Measurements from ENCODE around the gene SCNM1. TPM values are rescaled to one million over a fixed set of nuclear protein-coding genes. Genes with fewer than 3 reads are reported as not detected.
"Not testable (repeated sequence)": the region's sequence is repeated elsewhere in the genome, so short reads cannot be mapped to it uniquely, and the experiment has no call there.

Gene SCNM1
- total RNA-seq, 2 experiments from 2014 or later = 64.3 to 90.8 TPM

DNA sequence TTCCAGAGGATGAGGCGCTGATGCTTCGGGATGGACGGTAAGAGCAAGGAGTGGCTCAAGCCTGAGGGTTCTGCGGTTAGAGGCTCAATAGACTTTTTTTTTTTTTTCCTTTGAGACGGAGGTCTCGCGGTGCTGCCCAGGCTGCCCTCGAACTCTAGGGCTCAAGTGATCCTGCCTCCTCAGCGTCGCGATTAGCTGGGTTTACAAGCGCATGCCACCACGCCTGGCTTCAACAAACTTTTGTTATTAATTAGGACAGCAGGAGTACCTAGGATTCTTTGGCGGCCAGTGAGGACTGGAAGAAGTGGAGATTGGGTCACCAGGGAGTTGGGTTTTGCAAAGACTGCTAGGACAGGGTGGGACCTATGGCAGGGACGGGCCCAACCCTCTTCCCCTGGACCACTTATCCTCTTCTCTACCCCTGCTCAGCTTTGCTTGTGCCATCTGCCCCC, 587 bp downstream of the SCNM1 start:
- Mint-ChIP-seq H3K27me3 (no peaks in the 10 kb centered on the region), H3K4me3 (peak overlapping the region; percentile 92), H3K9me3 (ENCODE audit: low read depth) (no peaks in the 10 kb centered on the region), H3K27ac (peak overlapping the region; percentile 98), H3K36me3 (ENCODE audit: low read depth) (peaks cover 56% of the 10 kb centered on the region), H3K4me1 (peaks cover 44% of the 10 kb centered on the region)
- peak; percentile 37 for DNase-seq
- ChIA-PET CTCF (interaction anchor here (0.6 to 4.4 kb wide), 5 partner anchors 10 to 115 kb away, joined by 3 to 25 read pairs (median 7); partner anchors contain the start of genes TMOD4 and TNFAIP8L2), POLR2A (interaction anchor here (0.6 to 2.8 kb wide), 5 partner anchors 9 to 233 kb away, joined by 3 to 14 read pairs (median 9); partner anchors contain the start of genes PSMB4, TNFAIP8L2 and VPS72)
- intact Hi-C loops (cut with DNase I, micrococcal nuclease) = loop anchor here (1.0 to 10.0 kb wide), 10 partner anchors 20 to 602 kb away; partner anchors contain the start of genes PSMD4 (in 2 of the 2), ENSA (in 1 of the 2), PI4KB (in 1 of the 2) and PIP5K1A (in 1 of the 2)
- peak; percentile 1 for ATAC-seq

- Mint-ChIP-seq H3K27me3 (no peaks in the 10 kb centered on the region), H3K4me1 (peaks cover 38% of the 10 kb centered on the region), H3K36me3 (ENCODE audit: low read depth) (peaks cover 51% of the 10 kb centered on the region), H3K27ac (peak overlapping the region; percentile 98), H3K4me3 (peak overlapping the region; percentile 92), H3K9me3 (ENCODE audit: low read depth) (no peaks in the 10 kb centered on the region)
- ChIA-PET CTCF (interaction anchor here (1.0 to 4.4 kb wide), 4 partner anchors 9 to 116 kb away, joined by 3 to 25 read pairs (median 8); partner anchors contain the start of genes TMOD4 and TNFAIP8L2), POLR2A (interaction anchor here (0.6 to 2.8 kb wide), 5 partner anchors 10 to 232 kb away, joined by 3 to 14 read pairs (median 9); partner anchors contain the start of genes PSMB4, TNFAIP8L2 and VPS72)
- DNase-seq = no peak
- intact Hi-C loops (cut with DNase I, micrococcal nuclease) = loop anchor here in 1 of 2 experiments (2.0 to 10.0 kb wide), 2 partner anchors 30 to 602 kb away; no protein-coding TSS in a partner anchor
- ATAC-seq = no peak
These were observed 1.2 kb downstream of the SCNM1 start for GRCh38 chr1:151167116-151167515.

GRCh38 chr1:151171190-151171589, 5.2 kb downstream of the SCNM1 start:
- POLR2A ChIA-PET = interaction anchor here (0.5 kb wide), 1 partner anchor 81 kb away, joined by 7 read pairs; no protein-coding TSS in a partner anchor
- Mint-ChIP-seq H3K27ac (no peak overlapping the region), H3K27me3 (no peaks in the 10 kb centered on the region), H3K36me3 (ENCODE audit: low read depth) (peaks cover 32% of the 10 kb centered on the region), H3K4me3 (no peak overlapping the region), H3K4me1 (peaks cover 11% of the 10 kb centered on the region), H3K9me3 (ENCODE audit: low read depth) (no peaks in the 10 kb centered on the region)
- ATAC-seq (no peak), DNase-seq (no peak)
- intact Hi-C loops (cut with DNase I, micrococcal nuclease) = no loop called here
- CTCF ChIA-PET = interaction anchor here (0.9 to 1.1 kb wide), 3 partner anchors 15 to 81 kb away, joined by 3 read pairs; partner anchors contain the start of gene TNFAIP8L2

DNA sequence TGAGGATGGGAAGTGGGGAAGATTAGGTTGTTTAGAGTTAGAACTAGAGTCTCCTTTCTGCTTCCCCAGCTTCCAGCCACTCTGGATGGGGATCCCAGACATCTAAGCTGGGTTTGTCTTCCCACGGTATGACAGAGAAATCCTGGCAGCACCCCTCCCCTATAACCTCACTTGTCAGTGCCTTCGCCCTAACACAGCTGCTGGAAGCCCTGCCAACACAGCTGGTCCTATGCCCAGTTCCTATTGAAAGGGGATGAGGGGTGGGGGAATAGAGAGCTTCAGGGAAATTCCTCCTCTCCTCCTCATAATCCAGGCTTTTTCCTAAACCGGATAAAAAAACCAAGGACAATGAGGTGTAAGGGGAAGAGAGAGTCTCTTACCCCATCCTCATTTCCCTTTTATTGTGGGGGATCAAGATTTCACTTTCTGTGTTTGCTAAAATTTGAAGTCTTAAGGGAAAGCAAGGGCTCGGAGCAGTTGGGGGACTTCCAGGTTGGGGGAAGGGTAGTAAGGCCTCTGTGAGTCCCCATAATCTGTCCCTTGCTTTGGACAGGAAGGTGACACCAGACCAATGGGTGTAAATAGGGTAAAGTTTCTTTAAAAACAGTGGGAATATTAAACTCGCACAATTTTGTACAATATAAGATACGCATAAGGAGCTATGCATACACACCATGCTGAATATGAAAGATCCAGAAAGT, 9.2 kb downstream of the SCNM1 start:
- peaks cover 36% of the 10 kb centered on the region for H3K36me3 Mint-ChIP-seq (ENCODE audit: low read depth)
- H3K27ac Mint-ChIP-seq = no peak overlapping the region
- no peaks in the 10 kb centered on the region for H3K4me1 Mint-ChIP-seq
- no peaks in the 10 kb centered on the region for H3K9me3 Mint-ChIP-seq (ENCODE audit: low read depth)
- ATAC-seq = no peak
- POLR2A ChIA-PET = no interaction called here
- H3K27me3 Mint-ChIP-seq = no peaks in the 10 kb centered on the region
- no peak overlapping the region for H3K4me3 Mint-ChIP-seq
- no peak for DNase-seq
- CTCF ChIA-PET = interaction anchor here (0.5 to 1.7 kb wide), 4 partner anchors 19 to 151 kb away, joined by 3 to 8 read pairs (median 4); partner anchors contain the start of gene TNFAIP8L2
- intact Hi-C loops (cut with DNase I, micrococcal nuclease) = no loop called here

DNA sequence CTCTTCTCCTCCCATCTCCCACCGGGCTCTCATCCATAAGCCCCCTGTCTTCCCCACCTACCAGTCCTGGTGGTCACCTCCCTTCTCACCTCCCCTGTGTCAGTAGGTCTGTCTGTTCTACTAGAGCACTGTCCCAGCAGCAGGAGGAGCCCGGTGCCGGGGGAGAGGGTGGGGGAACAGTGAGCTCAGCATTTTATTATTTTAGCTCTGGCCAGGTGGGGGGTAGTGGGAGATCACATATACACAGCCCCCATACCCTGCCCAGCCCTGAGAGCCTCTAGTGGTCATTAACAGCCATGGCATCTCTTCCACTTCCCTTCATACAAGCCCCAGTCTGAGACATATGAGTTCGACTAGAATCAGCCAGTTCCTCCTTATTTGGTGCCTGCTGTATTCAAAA, 9.9 kb downstream of the SCNM1 start, which contains the start of gene TMOD4:
Gene TMOD4 (minus strand): TSS at position 119 of the 400 bp plus-strand sequence. CDS start 1,106 bp downstream, outside the sequence.
- Mint-ChIP-seq H3K9me3 (ENCODE audit: low read depth) (no peaks in the 10 kb centered on the region), H3K27me3 (no peaks in the 10 kb centered on the region), H3K36me3 (ENCODE audit: low read depth) (peaks cover 41% of the 10 kb centered on the region), H3K4me1 (no peaks in the 10 kb centered on the region), H3K27ac (no peak within 1 kb of the TSS), H3K4me3 (no peak within 1 kb of the TSS)
- intact Hi-C loops (cut with DNase I, micrococcal nuclease) = no loop called here
- ChIA-PET CTCF (interaction anchor here (1.0 to 1.7 kb wide), 2 partner anchors 9 to 19 kb away, joined by 7 to 8 read pairs; partner anchors contain the start of gene TNFAIP8L2), POLR2A (no interaction called here)
- DNase-seq = no peak
- ATAC-seq = peak; percentile 79

DNA sequence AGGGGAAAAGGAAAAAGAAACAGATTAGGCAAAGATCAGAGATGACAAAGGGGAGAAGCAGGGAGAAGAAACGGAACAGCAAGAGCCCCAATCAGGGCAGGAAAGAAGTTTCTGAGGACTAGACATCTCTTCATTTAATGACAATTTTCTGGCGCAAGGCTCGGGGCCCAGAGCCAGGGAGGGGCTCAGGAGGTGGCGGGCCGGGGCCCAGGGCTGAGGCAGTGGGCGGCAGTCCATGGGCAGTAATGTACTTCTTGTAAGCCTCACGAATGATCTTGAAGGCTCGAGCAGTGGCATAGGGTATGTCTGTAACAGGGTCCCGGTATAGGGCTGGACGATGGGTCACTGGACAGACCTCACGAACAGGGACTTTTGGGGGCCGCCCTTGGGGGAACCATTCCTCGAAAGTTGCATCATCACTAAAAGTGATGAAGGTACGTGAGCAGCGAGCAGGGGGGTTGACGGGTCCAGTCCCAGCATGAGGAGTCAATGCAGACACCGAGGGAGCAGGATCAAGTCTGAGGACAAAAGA, 10.6 kb downstream of the SCNM1 start:
- H3K27ac Mint-ChIP-seq = no peak overlapping the region
- no peak overlapping the region for H3K4me3 Mint-ChIP-seq

GRCh38 chr1:151184211-151184610, 18.3 kb downstream of the SCNM1 start:
- no peak overlapping the region for H3K4me3 Mint-ChIP-seq
- H3K9me3 Mint-ChIP-seq (ENCODE audit: low read depth) = no peaks in the 10 kb centered on the region
- intact Hi-C loops (cut with DNase I, micrococcal nuclease) = no loop called here
- H3K36me3 Mint-ChIP-seq (ENCODE audit: low read depth) = peaks cover 42% of the 10 kb centered on the region
- ChIA-PET POLR2A (no interaction called here), CTCF (interaction anchor here (1.2 kb wide), 1 partner anchor 28 kb away, joined by 4 read pairs; the partner anchor contains the start of gene TNFAIP8L2)
- ATAC-seq = no peak
- no peak for DNase-seq
- H3K4me1 Mint-ChIP-seq = peaks cover 17% of the 10 kb centered on the region
- no peak overlapping the region for H3K27ac Mint-ChIP-seq
- H3K27me3 Mint-ChIP-seq = no peaks in the 10 kb centered on the region

More for the DNA sequence above, 10.6 kb downstream of the SCNM1 start:
- DNase-seq (no peak), ATAC-seq (no peak)
- CTCF ChIA-PET = interaction anchor here (0.7 to 1.7 kb wide), 5 partner anchors 9 to 20 kb away, joined by 3 to 8 read pairs (median 4); partner anchors contain the start of gene TNFAIP8L2
- H3K9me3 Mint-ChIP-seq (ENCODE audit: low read depth) = no peaks in the 10 kb centered on the region
- H3K4me1 Mint-ChIP-seq = no peaks in the 10 kb centered on the region
- no peaks in the 10 kb centered on the region for H3K27me3 Mint-ChIP-seq
- POLR2A ChIA-PET = no interaction called here
- peaks cover 43% of the 10 kb centered on the region for H3K36me3 Mint-ChIP-seq (ENCODE audit: low read depth)
- intact Hi-C loops (cut with DNase I, micrococcal nuclease) = no loop called here

- no peak overlapping the region for H3K4me3 Mint-ChIP-seq
- intact Hi-C loops (cut with DNase I, micrococcal nuclease) = no loop called here
- ATAC-seq = no peak
- POLR2A ChIA-PET = no interaction called here
- CTCF ChIA-PET = interaction anchor here (0.5 to 1.1 kb wide), 2 partner anchors 8 to 10 kb away, joined by 3 read pairs; no protein-coding TSS in a partner anchor
- no peak for DNase-seq
- H3K27ac Mint-ChIP-seq = no peak overlapping the region
- no peaks in the 10 kb centered on the region for H3K9me3 Mint-ChIP-seq (ENCODE audit: low read depth)
- H3K4me1 Mint-ChIP-seq = peaks cover 27% of the 10 kb centered on the region
- no peaks in the 10 kb centered on the region for H3K27me3 Mint-ChIP-seq
- peaks cover 23% of the 10 kb centered on the region for H3K36me3 Mint-ChIP-seq (ENCODE audit: low read depth)
These were observed 21.3 kb downstream of the SCNM1 start for GRCh38 chr1:151187205-151187604.

GRCh38 chr1:151188667-151189066, 22.7 kb downstream of the SCNM1 start:
- CTCF ChIA-PET = interaction anchor here (0.6 to 1.5 kb wide), 6 partner anchors 10 to 102 kb away, joined by 3 to 7 read pairs (median 3); no protein-coding TSS in a partner anchor

DNA sequence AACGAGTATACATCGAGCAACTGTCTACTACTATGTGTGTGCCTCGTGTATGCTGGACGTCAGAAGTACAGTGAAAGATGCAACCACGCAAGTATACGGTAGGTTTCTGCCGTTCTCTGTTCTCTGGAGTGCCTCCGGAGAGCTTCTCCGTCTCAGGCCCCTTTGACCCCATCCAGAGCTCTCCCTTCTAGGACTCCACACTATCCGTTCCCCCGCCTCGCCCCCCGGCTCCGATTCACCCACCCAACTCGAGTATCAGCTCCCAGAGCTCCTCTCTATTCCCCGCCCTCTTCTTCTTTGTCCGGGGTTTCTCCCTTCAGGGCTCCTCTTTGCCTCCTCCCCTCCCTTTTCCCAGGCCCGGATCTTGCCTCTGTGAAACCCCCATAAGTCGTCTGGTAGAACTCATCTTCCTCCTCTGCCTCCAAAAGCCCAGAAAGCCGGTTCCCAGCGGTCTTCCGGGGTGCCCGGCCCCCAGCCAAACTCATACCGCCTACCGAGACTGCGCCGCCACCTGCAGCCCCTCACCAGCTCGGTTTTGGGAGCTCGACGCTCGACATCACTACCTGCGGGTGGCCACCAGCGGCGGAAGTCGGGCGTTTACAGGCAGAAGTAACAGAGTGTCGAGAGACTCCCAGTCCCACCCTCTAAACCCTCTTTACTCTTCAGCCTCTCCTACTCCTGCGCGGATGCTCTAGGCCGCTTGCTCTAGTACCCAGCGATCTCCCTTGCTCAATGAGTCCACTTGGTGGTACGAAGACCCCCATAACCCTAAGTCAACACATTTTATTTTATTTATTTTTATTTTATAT, 23.9 kb downstream of the SCNM1 start, which contains the start of gene VPS72:
Gene VPS72 (minus strand): TSS at position 561 of the 809 bp plus-strand sequence. CDS start 76 bp downstream, at position 485.
- H3K4me1 Mint-ChIP-seq = peaks cover 27% of the 10 kb centered on the region
- H3K9me3 Mint-ChIP-seq (ENCODE audit: low read depth) = no peaks in the 10 kb centered on the region
- intact Hi-C loops (cut with DNase I, micrococcal nuclease) = loop anchor here (1.0 to 2.0 kb wide), 7 partner anchors 8 to 182 kb away; partner anchors contain the start of genes PIP5K1A (in 2 of the 2), PI4KB (in 1 of the 2), PRUNE1 (in 1 of the 2) and PSMD4 (in 1 of the 2)
- H3K36me3 Mint-ChIP-seq (ENCODE audit: low read depth) = peaks cover 6% of the 10 kb centered on the region
- H3K27me3 Mint-ChIP-seq = no peaks in the 10 kb centered on the region
- DNase-seq (peak; percentile 93), ATAC-seq (peak; percentile 96)
- ChIA-PET POLR2A (interaction anchor here (0.6 to 1.6 kb wide), 13 partner anchors 9 to 122 kb away, joined by 3 to 14 read pairs (median 4); partner anchors contain the start of genes PSMD4, SCNM1 and ZNF687), CTCF (interaction anchor here (0.6 to 1.5 kb wide), 9 partner anchors 16 to 206 kb away, joined by 3 to 8 read pairs (median 4); partner anchors contain the start of gene TNFAIP8L2)
- H3K27ac Mint-ChIP-seq = peak within 1 kb of the TSS; percentile 98
- peak within 1 kb of the TSS; percentile 96 for H3K4me3 Mint-ChIP-seq

More at GRCh38 chr1:151188667-151189066, 22.7 kb downstream of the SCNM1 start:
- Mint-ChIP-seq H3K36me3 (ENCODE audit: low read depth) (peaks cover 12% of the 10 kb centered on the region), H3K4me1 (peaks cover 27% of the 10 kb centered on the region), H3K4me3 (peak overlapping the region; percentile 96), H3K27ac (peak overlapping the region; percentile 98)
- POLR2A ChIA-PET; ATAC-seq; H3K9me3 Mint-ChIP-seq (ENCODE audit: low read depth); DNase-seq; H3K27me3 Mint-ChIP-seq; intact Hi-C loops (cut with DNase I, micrococcal nuclease): not testable (repeated sequence)

Measured in activated CD4-positive, alpha-beta T cell treated with anti-CD3 and anti-CD28 coated beads for 36 hours (primary cell).